CD4-positive, alpha-beta T cell (primary cell): ENCODE results near the gene EGR2. TPM values are rescaled to one million over a fixed set of nuclear protein-coding genes. Genes with fewer than 3 reads are reported as not detected.

ENCODE experiments used
- ATAC-seq: fragments of 200-7000 bp; cut with Tn5 transposase; one replicate; pipeline ENCODE4 v1.10.0; 2022; ENCODE audit warnings: mild to moderate bottlenecking; ENCODE audit not compliant: poor library complexity
- CTCF ChIA-PET: fragments of 350-600 bp; sonication (Branson Sonifier 250); formaldehyde crosslinking; loops from one replicate; lab custom pipeline; 2021; ENCODE audit warnings: antibody characterized with exemption, inconsistent platforms; lab: Charles Lee
- POLR2A ChIA-PET: fragments of 350-600 bp; sonication (Branson Sonifier 250); formaldehyde crosslinking; loops from one replicate; lab custom pipeline; 2021; ENCODE audit warnings: antibody characterized with exemption, inconsistent platforms; lab: Charles Lee
- DNase-seq, 14 experiments: peaks; one replicate each; pipeline ENCODE4 v3.0.0-alpha.2; 2013 to 2020; ENCODE audit warnings: mixed read lengths in 2 of 14
- H3K27ac ChIP-seq, 2 donors: one replicate each; pipeline versions ENCODE4 v1.5.1 to v1.7.0; 2013; ENCODE audit warnings: low read length in 2 of 2, low read depth in 1 of 2, mild to moderate bottlenecking in 1 of 2
- H3K27me3 ChIP-seq, 2 experiments: 1 replicate in 1 of 2; 2 replicates in 1 of 2; pipeline versions ENCODE4 v1.6.1 to v1.7.0; 2013; ENCODE audit warnings: low read length in 2 of 2, control low read depth in 1 of 2, mild to moderate bottlenecking in 1 of 2, moderate library complexity in 1 of 2; ENCODE audit not compliant: insufficient read depth in 2 of 2, control insufficient read depth in 1 of 2
- H3K36me3 ChIP-seq: one replicate; pipeline ENCODE4 v1.6.1; 2013; ENCODE audit warnings: low read length, control low read depth; ENCODE audit not compliant: insufficient read depth
- H3K4me1 ChIP-seq: one replicate; pipeline ENCODE4 v1.6.1; 2013; ENCODE audit warnings: low read length, control low read depth; ENCODE audit not compliant: insufficient read depth
- H3K4me3 ChIP-seq: one replicate; pipeline ENCODE4 v1.5.1; 2013; ENCODE audit warnings: mild to moderate bottlenecking, low read length, moderate library complexity
- H3K9me3 ChIP-seq, 2 experiments: 1 replicate in 1 of 2; 2 replicates in 1 of 2; pipeline versions ENCODE4 v1.6.1 to v1.7.0; 2013; ENCODE audit warnings: low read length in 2 of 2, mild to moderate bottlenecking in 2 of 2, control low read depth in 1 of 2, moderate library complexity in 1 of 2; ENCODE audit not compliant: control insufficient read depth in 1 of 2, insufficient read depth in 1 of 2
- H3K27ac Mint-ChIP-seq: one replicate; pipeline ENCODE4 v1.8.0; 2020; ENCODE audit warnings: mixed read lengths
- H3K27me3 Mint-ChIP-seq: one replicate; pipeline ENCODE4 v1.8.0; 2021; ENCODE audit warnings: mixed read lengths
- H3K36me3 Mint-ChIP-seq: one replicate; pipeline ENCODE4 v1.8.0; 2021; ENCODE audit warnings: low read depth, mixed read lengths
- H3K4me1 Mint-ChIP-seq: one replicate; pipeline ENCODE4 v1.8.0; 2021; ENCODE audit warnings: low read depth, mixed read lengths
- H3K4me3 Mint-ChIP-seq: one replicate; pipeline ENCODE4 v1.8.0; 2020; ENCODE audit warnings: mild to moderate bottlenecking, mixed read lengths
- H3K9me3 Mint-ChIP-seq: one replicate; pipeline ENCODE4 v1.8.0; 2020; ENCODE audit warnings: mixed read lengths
- CTCF ChIP-seq: fragments of 200-600 bp; IDR thresholded peaks from one replicate; pipeline ENCODE4 v1.8.0; 2022; ENCODE audit warnings: antibody characterized with exemption, mild to moderate bottlenecking
- intact Hi-C, 2 experiments: fragments of 100-400 bp; cut with DNase I in 1 of 2; cut with micrococcal nuclease in 1 of 2; formaldehyde crosslinking; loops; one replicate each; pipeline versions ENCODE4 v1.15.1 to v1.9.0; 2023 to 2025; cut with DNase I, micrococcal nuclease
- total RNA-seq, 174 experiments: library from RNA in 2 of 174; stranded (reverse) in 2 of 174; gene quantifications; one replicate each; pipeline ENCODE4 v1.2.3 and lab custom pipeline; 2021 to 2026

Gene EGR2
- total RNA-seq, 2 experiments from 2014 or later = 3.2 to 5.4 TPM

- no peaks in the 10 kb centered on the region for H3K36me3 ChIP-seq
- H3K9me3 ChIP-seq = no peaks in the 10 kb centered on the region
- CTCF ChIA-PET = interaction anchor here (0.7 to 0.9 kb wide), 2 partner anchors 384 to 867 kb away, joined by 3 to 4 read pairs; no protein-coding TSS in a partner anchor
- Mint-ChIP-seq H3K27me3 (peaks cover 10% of the 10 kb centered on the region), H3K36me3 (no peaks in the 10 kb centered on the region), H3K9me3 (peaks cover 3% of the 10 kb centered on the region), H3K4me1 (peaks cover 12% of the 10 kb centered on the region), H3K4me3 (no peak overlapping the region), H3K27ac (no peak overlapping the region)
- no peak overlapping the region for H3K4me3 ChIP-seq
- no peak overlapping the region for H3K27ac ChIP-seq
- POLR2A ChIA-PET = no interaction called here
- ATAC-seq (no peak), DNase-seq (peak in 4 of 14 experiments; percentile 1 to 43 (median 26))
- H3K4me1 ChIP-seq = peaks cover 13% of the 10 kb centered on the region
- peaks cover 0 to 4% of the 10 kb centered on the region in 2 experiments for H3K27me3 ChIP-seq
- TF ChIP-seq CTCF = no peak
- intact Hi-C loops = no loop called here
These were observed 37.5 kb upstream of the EGR2 start for GRCh38 chr10:62853710-62854109.

GRCh38 chr10:62852961-62853702 lies 37.0 kb upstream of the EGR2 start:
- H3K27ac Mint-ChIP-seq = no peak overlapping the region
- intact Hi-C loops = no loop called here
- peak in 3 of 14 experiments; percentile 11 to 42 (median 19) for DNase-seq
- TF ChIP-seq CTCF = no peak
- H3K27me3 ChIP-seq = peaks cover 1 to 4% of the 10 kb centered on the region in 2 experiments
- no peak overlapping the region for H3K4me3 ChIP-seq
- ChIA-PET POLR2A (no interaction called here), CTCF (interaction anchor here (0.7 kb wide), 1 partner anchor 1097 kb away, joined by 4 read pairs; no protein-coding TSS in a partner anchor)
- H3K4me3 Mint-ChIP-seq = no peak overlapping the region
- H3K36me3 Mint-ChIP-seq = no peaks in the 10 kb centered on the region
- H3K9me3 Mint-ChIP-seq = peaks cover 8% of the 10 kb centered on the region
- H3K9me3 ChIP-seq = peaks cover 0 to 2% of the 10 kb centered on the region in 2 experiments
- ATAC-seq = no peak
- no peak overlapping the region for H3K27ac ChIP-seq
- H3K27me3 Mint-ChIP-seq = peaks cover 10% of the 10 kb centered on the region
- peaks cover 12% of the 10 kb centered on the region for H3K4me1 Mint-ChIP-seq
- no peaks in the 10 kb centered on the region for H3K36me3 ChIP-seq
- H3K4me1 ChIP-seq = peaks cover 13% of the 10 kb centered on the region

GRCh38 chr10:62851442-62851841 lies 35.3 kb upstream of the EGR2 start:
- no peak overlapping the region for H3K27ac Mint-ChIP-seq

More at GRCh38 chr10:62851442-62851841, 35.3 kb upstream of the EGR2 start:
- POLR2A ChIA-PET = no interaction called here
- H3K27me3 ChIP-seq = peaks cover 4 to 5% of the 10 kb centered on the region in 2 experiments
- ATAC-seq (no peak), DNase-seq (peak in 1 of 14 experiments; percentile 13)
- Mint-ChIP-seq H3K4me1 (peaks cover 12% of the 10 kb centered on the region), H3K9me3 (peaks cover 15% of the 10 kb centered on the region), H3K4me3 (no peak overlapping the region), H3K36me3 (no peaks in the 10 kb centered on the region), H3K27me3 (peaks cover 10% of the 10 kb centered on the region)
- CTCF ChIA-PET = interaction anchor here (1.2 kb wide), 1 partner anchor 22 kb away, joined by 3 read pairs; no protein-coding TSS in a partner anchor
- intact Hi-C loops = no loop called here
- no peak for TF ChIP-seq CTCF
- H3K36me3 ChIP-seq = no peaks in the 10 kb centered on the region
- H3K27ac ChIP-seq = no peak overlapping the region
- H3K4me1 ChIP-seq = peaks cover 13% of the 10 kb centered on the region
- H3K4me3 ChIP-seq = no peak overlapping the region
- H3K9me3 ChIP-seq = peaks cover 0 to 19% of the 10 kb centered on the region in 2 experiments
